ENCODE measurements around the gene CTSA.
A peak's percentile ranks its signal among the peaks of the same experiment; 100 is the strongest.
"Not testable (repeated sequence)": the region's sequence is repeated elsewhere in the genome, so short reads cannot be mapped to it uniquely, and the experiment has no call there.

The CTSA gene

GRCh38 chr20:45892828-45893500, 1.8 kb downstream of the CTSA start:
- DNase-seq, result no peak

- DNase-seq, result no peak
These were observed 2.7 kb downstream of the CTSA start for GRCh38 chr20:45893831-45894230.

- DNase-seq, result no peak
These were observed 3.7 kb downstream of the CTSA start for GRCh38 chr20:45894797-45895196.

- DNase-seq, result no peak
These were observed 5.6 kb downstream of the CTSA start for GRCh38 chr20:45896641-45897161.

GRCh38 chr20:45897289-45897688, 6.2 kb downstream of the CTSA start:
- DNase-seq, result no peak

GRCh38 chr20:45897692-45898091, 6.6 kb downstream of the CTSA start:
- DNase-seq, result no peak

GRCh38 chr20:45898285-45898684, 7.2 kb downstream of the CTSA start:
- DNase-seq, result no peak

GRCh38 chr20:45899046-45899835, 8.1 kb downstream of the CTSA start:
- no peak for DNase-seq

GRCh38 chr20:45901332-45901731, 10.2 kb downstream of the CTSA start:
- not testable (repeated sequence) for DNase-seq

- no peak for DNase-seq
These were observed 11.1 kb downstream of the CTSA start for GRCh38 chr20:45902199-45902701.

GRCh38 chr20:45904583-45905504, 13.7 kb downstream of the CTSA start:
- no peak for DNase-seq

- no peak for DNase-seq
These were observed 14.5 kb downstream of the CTSA start for GRCh38 chr20:45905505-45906079.

GRCh38 chr20:45907219-45907948, 16.2 kb downstream of the CTSA start:
- DNase-seq, result no peak

GRCh38 chr20:45908084-45908483, 16.9 kb downstream of the CTSA start:
- DNase-seq, result no peak

- DNase-seq, result no peak
These were observed 18.2 kb downstream of the CTSA start for GRCh38 chr20:45909336-45909808.

- no peak for DNase-seq
These were observed 18.9 kb downstream of the CTSA start for GRCh38 chr20:45909817-45910669.

GRCh38 chr20:45910670-45911485, 19.7 kb downstream of the CTSA start:
- peak; percentile 6 to 92 (median 70) for DNase-seq
